A549 (cell line): ENCODE results near the gene ZNF558. TPM values are rescaled to one million over a fixed set of nuclear protein-coding genes. Genes with fewer than 3 reads are reported as not detected.

ENCODE experiments used
- ATAC-seq, 2 experiments: fragments of 200-7000 bp in 1 of 2; fragments of >200 bp in 1 of 2; cut with Nextera tagmentation in 1 of 2; cut with Tn5 transposase in 1 of 2; 3 replicates each; pipeline versions ENCODE4 v1.8.0 to v1.9.1; 2018 to 2020; ENCODE audit warnings: mild to moderate bottlenecking in 1 of 2, moderate library complexity in 1 of 2
- CTCF ChIA-PET: fragments of 300-600 bp; sonication (Branson Sonifier 250); formaldehyde crosslinking; extraction: SDS; loops from one replicate; lab custom pipeline; 2021; ENCODE audit warnings: antibody characterized with exemption, inconsistent platforms; lab: Yijun Ruan, JAX
- POLR2A ChIA-PET: fragments of 350-600 bp; formaldehyde crosslinking; extraction: SDS; loops from one replicate; lab custom pipeline; 2021; ENCODE audit warnings: antibody characterized with exemption, inconsistent platforms; lab: Yijun Ruan, JAX
- DNase-seq, 2 experiments: peaks; one replicate each; pipeline versions ENCODE4 v3.0.0 to v3.0.0-alpha.2; 2011 to 2016; ENCODE audit warnings: low read depth in 1 of 2, low spot score in 1 of 2
- FAIRE-seq: peaks from 2 replicates; lab custom pipeline; 2011; peaks lifted over from hg19 to GRCh38; lab: Jason Lieb, UNC
- H3K27ac ChIP-seq, 2 experiments: fragments of >200 bp; sonication (Bioruptor Twin); formaldehyde crosslinking; 3 replicates each; pipeline ENCODE4 v1.5.1; 2016 to 2017
- H3K4me1 ChIP-seq: fragments of >200 bp; sonication (Bioruptor Twin); formaldehyde crosslinking; 3 replicates; pipeline ENCODE4 v1.6.1; 2016
- H3K4me2 ChIP-seq: fragments of >200 bp; sonication (Bioruptor Twin); formaldehyde crosslinking; 3 replicates; pipeline ENCODE4 v1.6.1; 2016
- H3K4me3 ChIP-seq: fragments of >200 bp; sonication (Bioruptor Twin); formaldehyde crosslinking; 3 replicates; pipeline ENCODE4 v1.5.1; 2016
- H3K9me3 ChIP-seq: fragments of >200 bp; sonication (Bioruptor Twin); formaldehyde crosslinking; 3 replicates; pipeline ENCODE4 v1.6.1; 2016
- BHLHE40 ChIP-seq: IDR thresholded peaks from 2 replicates; pipeline ENCODE4 v1.6.1; 2012; ENCODE audit warnings: low read depth, low read length, inconsistent platforms
- CBX2 ChIP-seq: fragments of 200-600 bp; sonication (generic); IDR thresholded peaks from 2 replicates; pipeline ENCODE4 v1.6.1; 2016; ENCODE audit warnings: low read depth, mild to moderate bottlenecking, borderline replicate concordance
- CHD4 ChIP-seq: fragments of 200-600 bp; sonication (generic); IDR thresholded peaks from 2 replicates; pipeline ENCODE4 v1.6.1; 2016; ENCODE audit warnings: antibody characterized with exemption, mild to moderate bottlenecking, borderline replicate concordance
- FOXS1 ChIP-seq: fragments of 250-450 bp; sonication (Bioruptor Pico); IDR thresholded peaks from 2 replicates; pipeline ENCODE4 v1.5.0; 2020; ENCODE audit warnings: mild to moderate bottlenecking, moderate library complexity
- HDAC2 ChIP-seq: fragments of 200-600 bp; sonication (generic); IDR thresholded peaks from 2 replicates; pipeline ENCODE4 v1.6.1; 2016
- HOXA7 ChIP-seq: fragments of 250-450 bp; sonication (Bioruptor Pico); IDR thresholded peaks from 2 replicates; pipeline ENCODE4 v1.5.0; 2020; ENCODE audit warnings: mild to moderate bottlenecking, moderate library complexity
- HOXB13 ChIP-seq: fragments of 250-450 bp; sonication (Bioruptor Pico); IDR thresholded peaks from 2 replicates; pipeline ENCODE4 v1.5.0; 2020; ENCODE audit warnings: low read depth, mild to moderate bottlenecking, moderate library complexity
- KDM1A ChIP-seq: fragments of 200-600 bp; sonication (generic); IDR thresholded peaks from 2 replicates; pipeline ENCODE4 v1.6.1; 2016; ENCODE audit warnings: low read depth, mild to moderate bottlenecking
- MAZ ChIP-seq: fragments of 150-350 bp; IDR thresholded peaks from 2 replicates; pipeline ENCODE4 v1.6.1; 2014; ENCODE audit warnings: antibody characterized with exemption, low read depth, low read length, borderline replicate concordance
- MYC ChIP-seq: IDR thresholded peaks from 2 replicates; pipeline ENCODE4 v1.6.1; 2012; ENCODE audit warnings: mild to moderate bottlenecking, inconsistent platforms, low read length, improper control_type of control experiment, borderline replicate concordance
- NPAS2 ChIP-seq: fragments of 250-450 bp; sonication (Bioruptor Pico); IDR thresholded peaks from 2 replicates; pipeline ENCODE4 v1.8.0; 2022; ENCODE audit warnings: mild to moderate bottlenecking, moderate library complexity, borderline replicate concordance
- RARB ChIP-seq: fragments of 250-450 bp; sonication (Bioruptor Pico); IDR thresholded peaks from 2 replicates; pipeline ENCODE4 v1.8.0; 2021; ENCODE audit warnings: mild to moderate bottlenecking, moderate library complexity
- RCOR1 ChIP-seq: fragments of 150-350 bp; IDR thresholded peaks from 2 replicates; pipeline ENCODE4 v1.6.1; 2014; ENCODE audit warnings: antibody characterized with exemption, low read length, low read depth
- RFX5 ChIP-seq: fragments of 450-650 bp; IDR thresholded peaks from 2 replicates; pipeline ENCODE4 v1.7.1; 2014; ENCODE audit warnings: antibody characterized with exemption, mild to moderate bottlenecking, moderate library complexity
- RNF2 ChIP-seq: fragments of 200-600 bp; sonication (generic); IDR thresholded peaks from 2 replicates; pipeline ENCODE4 v1.6.1; 2016; ENCODE audit warnings: low read depth, mild to moderate bottlenecking, antibody characterized with exemption, moderate library complexity, borderline replicate concordance
- ZNF302 ChIP-seq: fragments of 250-450 bp; sonication (Bioruptor Pico); IDR thresholded peaks from 2 replicates; pipeline ENCODE4 v1.9.0; 2021; ENCODE audit warnings: inconsistent platforms, mild to moderate bottlenecking, moderate library complexity
- ZSCAN20 ChIP-seq: fragments of 250-450 bp; sonication (Bioruptor Pico); IDR thresholded peaks from 2 replicates; pipeline ENCODE4 v1.8.0; 2022; ENCODE audit warnings: mild to moderate bottlenecking, moderate library complexity
- WGBS: methylation state at CpG from one replicate; pipeline ENCODE4 v1.1.6; 2017; ENCODE audit errors: missing lambda C conversion rate; 5-methylcytosine and 5-hydroxymethylcytosine counted together
- polyA plus RNA-seq, 4 experiments: library from polyadenylated mRNA; depleted of rRNA in 3 of 4; stranded (reverse); fragments of >200 nt; fragmentation: RNase III in 1 of 4; extraction: RNeasy Plus Mini Kit Qiagen cat#74134 plus additional on column Dnase treatment in 1 of 4; gene quantifications; 2 replicates in 3 of 4; 3 replicates in 1 of 4; pipeline ENCODE4 v1.2.3, GENCODE V29; 2011 to 2017
- TF ChIP-seq, protein P1 (sequence below): fragments of 250-450 bp; sonication (Bioruptor Pico); IDR thresholded peaks from 2 replicates; pipeline ENCODE4 v1.5.0; 2020; ENCODE audit warnings: low read depth, mild to moderate bottlenecking, moderate library complexity
- TF ChIP-seq, protein P2 (sequence below): IDR thresholded peaks from 2 replicates; pipeline ENCODE4 v1.6.1; 2012
- TF ChIP-seq, protein P3 (sequence below): fragments of >200 bp; sonication (Bioruptor Twin); formaldehyde crosslinking; IDR thresholded peaks from 2 replicates; pipeline ENCODE4 v1.6.1; 2016
- TF ChIP-seq, protein P4 (sequence below): fragments of 200-600 bp; sonication (generic); IDR thresholded peaks from 2 replicates; pipeline ENCODE4 v1.6.1; 2016; ENCODE audit warnings: antibody characterized with exemption, mild to moderate bottlenecking, moderate library complexity
- TF ChIP-seq, protein P5 (sequence below): fragments of 250-450 bp; sonication (Bioruptor Pico); IDR thresholded peaks from 2 replicates; pipeline ENCODE4 v1.5.0; 2021; ENCODE audit warnings: mild to moderate bottlenecking, moderate library complexity, borderline replicate concordance
- TF ChIP-seq, protein P6 (sequence below): fragments of >200 bp; sonication (Bioruptor Twin); formaldehyde crosslinking; IDR thresholded peaks from 3 replicates; pipeline ENCODE4 v1.5.1; 2016

ZNF558 gene
- polyA plus RNA-seq, 2 of the 4 experiments (the other 2 are of a cell fraction), result 8.8 to 30.9 TPM

DNA sequence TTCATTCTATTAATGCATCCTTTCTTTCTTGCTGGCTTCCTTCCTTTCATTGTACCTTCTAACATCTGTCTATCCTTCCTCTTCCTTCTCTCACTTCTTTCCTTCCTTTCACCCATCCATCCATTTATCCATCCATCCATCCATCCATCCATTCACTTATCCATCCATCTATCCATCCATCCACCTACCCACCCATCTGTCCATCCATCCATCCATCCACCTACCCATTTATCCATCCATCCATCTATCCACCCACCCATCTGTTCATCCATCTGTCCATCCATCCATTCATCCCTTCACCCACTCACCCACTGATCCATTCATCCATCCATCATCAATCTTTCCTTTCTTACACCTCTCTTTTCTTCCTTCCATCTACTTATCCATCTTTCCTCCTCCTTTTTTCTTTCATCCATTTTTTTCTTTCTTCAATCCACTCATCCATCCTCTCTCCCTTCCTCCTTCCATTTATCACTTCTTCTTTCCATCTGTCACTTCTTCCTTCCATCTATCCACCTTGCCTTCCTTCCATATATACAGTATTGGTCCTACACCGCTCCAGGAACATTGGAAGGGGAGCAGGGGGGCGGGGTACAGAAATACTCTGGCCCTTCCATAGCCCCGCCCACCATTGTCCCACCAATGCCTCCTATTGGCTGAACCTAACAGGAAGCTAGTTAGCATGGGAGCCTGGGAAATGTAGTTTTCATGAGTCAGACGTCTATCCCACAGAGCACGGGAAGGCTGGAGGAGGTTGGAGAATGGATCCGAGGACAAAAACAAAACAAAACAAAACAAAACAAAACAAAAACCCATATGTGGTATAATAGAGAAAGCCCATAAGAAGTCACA is 46.0 kb upstream of the ZNF558 start:
- ATAC-seq (no peak), FAIRE-seq (no peak), DNase-seq (peak in 1 of 2 experiments; percentile 11)
- WGBS, result 29% methylated on average over 6 of the region's 6 CpGs
- Histone ChIP-seq H3K9me3 (no peaks in the 10 kb centered on the region), H3K4me1 (no peaks in the 10 kb centered on the region), H3K4me3 (no peak overlapping the region), H3K4me2 (no peak overlapping the region), H3K27ac (no peak overlapping the region)
- TF ChIP-seq, protein P1, sequence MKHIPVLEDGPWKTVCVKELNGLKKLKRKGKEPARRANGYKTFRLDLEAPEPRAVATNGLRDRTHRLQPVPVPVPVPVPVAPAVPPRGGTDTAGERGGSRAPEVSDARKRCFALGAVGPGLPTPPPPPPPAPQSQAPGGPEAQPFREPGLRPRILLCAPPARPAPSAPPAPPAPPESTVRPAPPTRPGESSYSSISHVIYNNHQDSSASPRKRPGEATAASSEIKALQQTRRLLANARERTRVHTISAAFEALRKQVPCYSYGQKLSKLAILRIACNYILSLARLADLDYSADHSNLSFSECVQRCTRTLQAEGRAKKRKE (CRISPR knock-in tag), result no peak
- TF ChIP-seq CBX2 (no peak), KDM1A (no peak), ZNF302 (CRISPR knock-in tag) (no peak), RFX5 (no peak), RCOR1 (no peak), MYC (no peak), MAZ (no peak), HDAC2 (no peak)
- TF ChIP-seq, protein P2, sequence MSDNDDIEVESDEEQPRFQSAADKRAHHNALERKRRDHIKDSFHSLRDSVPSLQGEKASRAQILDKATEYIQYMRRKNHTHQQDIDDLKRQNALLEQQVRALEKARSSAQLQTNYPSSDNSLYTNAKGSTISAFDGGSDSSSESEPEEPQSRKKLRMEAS, result no peak
- TF ChIP-seq, protein P3, sequence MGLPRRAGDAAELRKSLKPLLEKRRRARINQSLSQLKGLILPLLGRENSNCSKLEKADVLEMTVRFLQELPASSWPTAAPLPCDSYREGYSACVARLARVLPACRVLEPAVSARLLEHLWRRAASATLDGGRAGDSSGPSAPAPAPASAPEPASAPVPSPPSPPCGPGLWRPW, result no peak
- ChIA-PET CTCF (no interaction called here), POLR2A (no interaction called here)

DNA sequence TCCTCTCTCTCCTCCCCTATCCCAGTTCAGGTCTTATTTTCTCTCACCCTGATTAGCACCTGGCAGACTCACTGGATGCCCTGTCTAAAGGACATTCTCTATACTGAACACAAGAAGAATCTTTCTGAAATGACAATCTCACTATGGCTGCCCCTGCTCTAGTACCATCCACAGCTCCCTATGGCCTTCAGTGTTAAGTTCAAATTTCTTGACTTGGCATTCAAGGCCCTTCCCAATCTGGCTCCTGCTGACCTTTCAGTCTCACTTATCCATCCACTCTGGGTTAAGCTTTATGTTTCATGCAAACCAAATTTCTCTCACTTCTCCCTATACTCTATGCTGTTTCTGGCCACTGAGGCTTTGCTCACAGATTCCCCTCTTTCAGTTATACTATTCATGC is 34.2 kb upstream of the ZNF558 start:
- no peak overlapping the region for H3K27ac ChIP-seq
- TF ChIP-seq NPAS2 (CRISPR knock-in tag) (no peak), RNF2 (no peak), HOXA7 (CRISPR knock-in tag) (no peak), ZSCAN20 (CRISPR knock-in tag) (no peak), CBX2 (no peak), RARB (CRISPR knock-in tag) (no peak), FOXS1 (CRISPR knock-in tag) (no peak), CHD4 (no peak), HOXB13 (CRISPR knock-in tag) (no peak), KDM1A (no peak), ZNF302 (CRISPR knock-in tag) (no peak), BHLHE40 (no peak)
- TF ChIP-seq, protein P4, sequence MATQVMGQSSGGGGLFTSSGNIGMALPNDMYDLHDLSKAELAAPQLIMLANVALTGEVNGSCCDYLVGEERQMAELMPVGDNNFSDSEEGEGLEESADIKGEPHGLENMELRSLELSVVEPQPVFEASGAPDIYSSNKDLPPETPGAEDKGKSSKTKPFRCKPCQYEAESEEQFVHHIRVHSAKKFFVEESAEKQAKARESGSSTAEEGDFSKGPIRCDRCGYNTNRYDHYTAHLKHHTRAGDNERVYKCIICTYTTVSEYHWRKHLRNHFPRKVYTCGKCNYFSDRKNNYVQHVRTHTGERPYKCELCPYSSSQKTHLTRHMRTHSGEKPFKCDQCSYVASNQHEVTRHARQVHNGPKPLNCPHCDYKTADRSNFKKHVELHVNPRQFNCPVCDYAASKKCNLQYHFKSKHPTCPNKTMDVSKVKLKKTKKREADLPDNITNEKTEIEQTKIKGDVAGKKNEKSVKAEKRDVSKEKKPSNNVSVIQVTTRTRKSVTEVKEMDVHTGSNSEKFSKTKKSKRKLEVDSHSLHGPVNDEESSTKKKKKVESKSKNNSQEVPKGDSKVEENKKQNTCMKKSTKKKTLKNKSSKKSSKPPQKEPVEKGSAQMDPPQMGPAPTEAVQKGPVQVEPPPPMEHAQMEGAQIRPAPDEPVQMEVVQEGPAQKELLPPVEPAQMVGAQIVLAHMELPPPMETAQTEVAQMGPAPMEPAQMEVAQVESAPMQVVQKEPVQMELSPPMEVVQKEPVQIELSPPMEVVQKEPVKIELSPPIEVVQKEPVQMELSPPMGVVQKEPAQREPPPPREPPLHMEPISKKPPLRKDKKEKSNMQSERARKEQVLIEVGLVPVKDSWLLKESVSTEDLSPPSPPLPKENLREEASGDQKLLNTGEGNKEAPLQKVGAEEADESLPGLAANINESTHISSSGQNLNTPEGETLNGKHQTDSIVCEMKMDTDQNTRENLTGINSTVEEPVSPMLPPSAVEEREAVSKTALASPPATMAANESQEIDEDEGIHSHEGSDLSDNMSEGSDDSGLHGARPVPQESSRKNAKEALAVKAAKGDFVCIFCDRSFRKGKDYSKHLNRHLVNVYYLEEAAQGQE, result no peak
- TF ChIP-seq, protein P5, sequence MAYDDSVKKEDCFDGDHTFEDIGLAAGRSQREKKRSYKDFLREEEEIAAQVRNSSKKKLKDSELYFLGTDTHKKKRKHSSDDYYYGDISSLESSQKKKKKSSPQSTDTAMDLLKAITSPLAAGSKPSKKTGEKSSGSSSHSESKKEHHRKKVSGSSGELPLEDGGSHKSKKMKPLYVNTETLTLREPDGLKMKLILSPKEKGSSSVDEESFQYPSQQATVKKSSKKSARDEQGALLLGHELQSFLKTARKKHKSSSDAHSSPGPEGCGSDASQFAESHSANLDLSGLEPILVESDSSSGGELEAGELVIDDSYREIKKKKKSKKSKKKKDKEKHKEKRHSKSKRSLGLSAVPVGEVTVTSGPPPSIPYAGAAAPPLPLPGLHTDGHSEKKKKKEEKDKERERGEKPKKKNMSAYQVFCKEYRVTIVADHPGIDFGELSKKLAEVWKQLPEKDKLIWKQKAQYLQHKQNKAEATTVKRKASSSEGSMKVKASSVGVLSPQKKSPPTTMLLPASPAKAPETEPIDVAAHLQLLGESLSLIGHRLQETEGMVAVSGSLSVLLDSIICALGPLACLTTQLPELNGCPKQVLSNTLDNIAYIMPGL (CRISPR knock-in tag), result no peak
- TF ChIP-seq, protein P6, sequence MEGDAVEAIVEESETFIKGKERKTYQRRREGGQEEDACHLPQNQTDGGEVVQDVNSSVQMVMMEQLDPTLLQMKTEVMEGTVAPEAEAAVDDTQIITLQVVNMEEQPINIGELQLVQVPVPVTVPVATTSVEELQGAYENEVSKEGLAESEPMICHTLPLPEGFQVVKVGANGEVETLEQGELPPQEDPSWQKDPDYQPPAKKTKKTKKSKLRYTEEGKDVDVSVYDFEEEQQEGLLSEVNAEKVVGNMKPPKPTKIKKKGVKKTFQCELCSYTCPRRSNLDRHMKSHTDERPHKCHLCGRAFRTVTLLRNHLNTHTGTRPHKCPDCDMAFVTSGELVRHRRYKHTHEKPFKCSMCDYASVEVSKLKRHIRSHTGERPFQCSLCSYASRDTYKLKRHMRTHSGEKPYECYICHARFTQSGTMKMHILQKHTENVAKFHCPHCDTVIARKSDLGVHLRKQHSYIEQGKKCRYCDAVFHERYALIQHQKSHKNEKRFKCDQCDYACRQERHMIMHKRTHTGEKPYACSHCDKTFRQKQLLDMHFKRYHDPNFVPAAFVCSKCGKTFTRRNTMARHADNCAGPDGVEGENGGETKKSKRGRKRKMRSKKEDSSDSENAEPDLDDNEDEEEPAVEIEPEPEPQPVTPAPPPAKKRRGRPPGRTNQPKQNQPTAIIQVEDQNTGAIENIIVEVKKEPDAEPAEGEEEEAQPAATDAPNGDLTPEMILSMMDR, result no peak
- DNase-seq (no peak), FAIRE-seq (no peak), ATAC-seq (no peak)
- H3K4me2 ChIP-seq, result no peak overlapping the region
- H3K4me1 ChIP-seq, result no peaks in the 10 kb centered on the region
- H3K9me3 ChIP-seq, result no peaks in the 10 kb centered on the region; the same call in 2 of the 3 replicates
- H3K4me3 ChIP-seq, result no peak overlapping the region
- POLR2A ChIA-PET, result no interaction called here
- CTCF ChIA-PET, result interaction anchor here (0.6 to 1.3 kb wide), 2 partner anchors 11 to 227 kb away, joined by 3 read pairs; no protein-coding TSS in a partner anchor
